NCI-H146 treated with DMSO at 0.1 percent for 48 hours (cell line): Measurements from ENCODE around the gene TMEM198.

Experiments
- DNase-seq: peaks from one replicate; lab custom pipeline; 2025; ENCODE audit not compliant: unreplicated experiment; lab: John Stamatoyannopoulos, UW

The TMEM198 gene

DNA sequence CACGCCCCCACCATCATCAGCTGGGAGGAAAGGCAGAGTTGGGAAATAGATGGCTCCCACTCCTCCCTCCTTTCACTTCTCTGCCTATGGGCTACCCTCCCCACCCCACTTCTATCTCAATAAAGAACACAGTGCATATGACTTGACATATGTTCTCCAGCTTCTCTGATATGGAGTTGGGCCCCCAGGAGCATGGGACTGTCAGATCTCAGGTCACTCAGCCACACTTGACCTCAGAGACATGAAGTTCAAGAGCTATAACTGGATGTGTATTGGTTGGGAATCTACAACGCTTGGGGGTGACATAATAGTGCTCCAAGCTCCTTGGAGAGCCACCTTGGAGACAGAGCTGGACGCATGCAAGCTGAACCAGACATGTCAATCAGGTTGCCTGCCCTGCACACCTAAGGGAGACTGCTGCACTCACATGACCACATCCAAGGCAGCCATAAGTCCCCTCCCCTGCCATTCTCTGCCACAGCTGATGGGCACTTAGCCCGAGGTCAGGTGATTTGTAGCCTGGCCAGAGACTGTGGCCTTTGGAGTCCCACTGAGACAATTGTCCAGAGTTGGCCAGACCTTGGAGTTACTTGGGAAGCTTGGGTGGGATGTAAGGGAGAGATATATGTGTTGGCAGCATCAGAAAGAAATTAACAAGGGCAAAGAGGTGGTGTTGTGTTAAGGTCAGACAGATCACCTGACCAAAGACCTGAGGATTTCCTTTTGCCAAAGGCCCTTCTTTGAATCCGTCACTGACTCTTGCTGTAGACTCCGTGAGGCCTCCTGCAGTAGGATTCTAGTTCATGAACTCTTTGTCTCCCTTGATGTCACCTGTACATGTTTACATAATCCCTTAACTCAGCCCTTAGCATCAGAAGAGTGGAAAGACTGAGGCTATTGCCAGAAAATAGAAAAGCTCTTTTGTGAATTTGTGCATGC, 32.0 kb downstream of the TMEM198 start:
- no peak for DNase-seq

DNA sequence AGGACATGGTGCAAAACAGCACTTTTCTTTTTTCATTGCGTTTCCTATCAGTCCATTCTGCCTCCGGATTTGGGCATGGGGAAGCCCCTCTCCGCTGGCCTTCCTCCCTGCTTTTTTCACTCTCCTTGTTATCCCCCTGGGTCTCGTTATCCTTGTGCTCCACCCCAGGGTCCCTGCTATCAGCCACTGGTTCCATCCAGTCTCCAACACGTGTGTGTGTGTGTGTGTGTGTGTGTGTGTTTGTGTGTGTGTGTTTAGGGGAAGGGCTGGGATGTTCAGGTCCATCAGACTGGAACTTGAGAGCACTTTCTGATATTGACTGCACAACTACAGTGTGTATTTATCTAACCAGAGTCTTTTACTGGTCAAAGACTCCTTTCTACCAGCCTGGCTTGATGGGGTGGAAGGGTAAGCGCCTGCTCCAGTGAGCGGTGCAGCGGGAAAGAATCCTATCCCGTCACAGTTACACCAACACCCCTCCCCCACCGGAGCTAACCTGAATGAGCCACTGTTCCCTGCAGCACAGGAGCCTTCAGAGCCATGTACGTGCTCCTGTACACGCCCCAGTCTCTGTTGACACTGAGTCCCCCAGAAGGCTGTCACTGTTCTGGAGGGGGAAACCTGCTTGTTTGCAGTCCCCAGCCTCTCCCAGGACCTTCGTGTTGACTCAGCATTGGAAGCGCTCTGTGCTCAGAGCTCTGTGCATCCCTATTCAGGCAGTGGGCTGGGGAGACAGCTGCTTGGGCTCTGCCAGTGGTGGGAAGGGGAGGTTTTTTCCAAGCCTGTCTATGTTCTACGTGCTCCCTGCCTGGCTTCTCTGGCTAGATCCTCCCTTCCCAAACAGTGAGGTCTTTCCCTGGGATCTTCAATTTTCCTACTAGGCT, 32.9 kb downstream of the TMEM198 start:
- peak; percentile 37 for DNase-seq

DNA sequence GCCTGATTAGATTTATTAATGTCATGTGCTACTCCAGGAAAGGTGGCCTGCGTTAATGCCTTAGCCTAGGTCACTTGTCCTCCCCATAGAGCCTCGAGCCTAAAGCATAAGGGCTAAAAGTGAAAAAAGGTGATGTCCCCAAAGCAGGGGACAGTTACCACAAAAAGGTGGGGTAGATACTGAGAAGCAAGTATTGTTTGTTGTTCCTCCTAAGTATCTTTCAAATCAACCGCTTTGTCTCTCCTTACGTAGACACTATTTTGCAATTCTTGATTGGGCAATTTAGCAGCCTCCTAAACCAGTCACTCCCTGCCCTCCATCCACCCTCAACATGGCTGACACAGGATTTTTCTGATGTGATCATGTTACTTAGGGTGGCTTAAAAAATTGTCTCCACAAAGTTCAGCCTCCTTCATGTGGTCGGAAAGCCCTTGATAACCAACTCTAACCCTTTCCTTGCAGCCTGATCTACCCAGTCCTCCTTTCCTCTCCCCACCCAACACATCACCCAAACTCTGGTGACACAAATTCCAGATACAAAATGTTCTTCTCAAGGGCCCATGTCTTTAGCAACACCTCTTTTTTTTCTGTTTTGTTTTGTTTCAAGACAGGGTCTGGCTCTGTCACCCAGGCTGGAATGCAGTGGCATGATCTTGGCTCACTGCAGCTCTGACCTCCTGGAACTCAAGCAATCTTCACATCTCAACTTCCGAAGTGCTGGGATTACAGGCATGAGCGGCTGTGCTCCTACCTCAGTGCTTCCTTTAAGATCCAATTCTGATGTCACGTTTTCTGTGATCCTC, 35.2 kb downstream of the TMEM198 start:
- no peak for DNase-seq

DNA sequence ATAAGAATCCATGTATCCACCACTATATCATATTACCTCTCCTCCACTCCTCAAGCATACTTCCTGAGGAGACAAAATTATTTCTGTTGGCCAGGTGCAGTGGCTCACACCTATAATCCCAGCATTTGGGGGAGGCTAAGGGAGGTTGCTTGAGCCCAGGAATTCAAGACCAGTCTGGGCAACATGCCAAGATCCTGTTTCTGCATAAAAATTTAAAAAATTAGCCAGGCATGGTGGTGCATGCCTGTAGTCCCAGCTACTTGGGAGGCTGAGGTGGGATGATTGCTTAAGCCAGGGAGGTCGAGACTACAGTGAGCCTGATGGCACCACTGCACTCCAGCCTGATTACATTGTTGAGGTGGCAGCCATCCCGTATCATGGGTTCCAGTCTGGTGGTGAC, 37.5 kb downstream of the TMEM198 start:
- no peak for DNase-seq

DNA sequence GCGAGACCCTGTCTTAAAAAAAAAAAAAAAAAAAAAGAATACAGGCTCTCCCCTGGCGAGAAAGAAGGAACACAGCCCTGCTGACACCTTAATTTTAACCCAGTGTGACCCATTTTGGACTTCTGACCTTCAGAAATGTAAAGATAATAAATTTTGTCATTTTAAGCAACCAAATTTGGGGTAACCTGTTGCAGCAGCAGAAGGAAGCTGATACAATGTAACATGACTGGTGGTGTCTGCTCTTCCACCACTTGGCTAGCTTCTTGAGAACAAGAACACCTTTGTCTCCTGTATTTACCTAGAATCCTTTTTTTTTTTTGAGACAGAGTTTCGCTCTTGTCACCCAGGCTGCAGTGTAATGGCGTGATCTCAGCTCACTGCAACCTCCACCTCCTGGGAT, 47.3 kb downstream of the TMEM198 start:
- no peak for DNase-seq

DNA sequence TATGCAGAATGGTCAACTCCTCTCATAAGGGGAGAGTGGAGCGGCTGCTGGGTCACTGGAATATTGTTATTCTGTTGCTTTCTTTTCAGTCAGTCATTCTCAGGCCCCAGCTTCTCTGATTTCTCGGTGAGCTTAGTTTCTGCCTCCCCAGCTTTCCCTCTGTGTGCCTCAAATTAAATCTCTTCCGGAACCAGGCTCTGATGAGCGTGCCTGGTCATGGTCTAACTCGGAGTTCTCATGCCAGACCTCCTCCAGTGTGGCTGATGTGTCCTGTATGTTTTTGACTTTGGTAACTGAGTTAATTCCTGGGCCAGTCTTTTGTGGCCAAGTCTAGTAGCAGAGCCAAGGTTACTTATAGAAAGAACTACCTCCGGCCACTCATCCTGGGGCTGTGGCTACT, 48.9 kb downstream of the TMEM198 start:
- DNase-seq = no peak

DNA sequence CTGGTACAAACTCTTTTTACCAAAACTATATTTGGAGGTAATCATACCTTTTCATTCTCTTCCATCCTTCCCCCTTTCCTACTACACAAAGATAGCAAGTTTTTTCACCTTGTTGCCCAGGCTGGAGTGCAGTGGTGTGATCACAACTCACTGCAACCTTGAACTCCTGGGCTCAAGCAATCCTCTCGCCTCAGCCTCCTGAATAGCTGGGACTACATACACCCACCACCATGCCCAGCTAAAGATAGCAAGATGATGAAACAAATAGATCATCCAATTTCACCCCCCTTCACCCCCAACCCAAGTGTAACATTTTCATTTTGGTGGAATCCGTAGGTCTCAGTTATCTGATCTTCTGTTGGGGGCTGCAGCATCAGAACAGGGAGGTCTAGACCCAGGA, 49.3 kb downstream of the TMEM198 start:
- DNase-seq = no peak

DNA sequence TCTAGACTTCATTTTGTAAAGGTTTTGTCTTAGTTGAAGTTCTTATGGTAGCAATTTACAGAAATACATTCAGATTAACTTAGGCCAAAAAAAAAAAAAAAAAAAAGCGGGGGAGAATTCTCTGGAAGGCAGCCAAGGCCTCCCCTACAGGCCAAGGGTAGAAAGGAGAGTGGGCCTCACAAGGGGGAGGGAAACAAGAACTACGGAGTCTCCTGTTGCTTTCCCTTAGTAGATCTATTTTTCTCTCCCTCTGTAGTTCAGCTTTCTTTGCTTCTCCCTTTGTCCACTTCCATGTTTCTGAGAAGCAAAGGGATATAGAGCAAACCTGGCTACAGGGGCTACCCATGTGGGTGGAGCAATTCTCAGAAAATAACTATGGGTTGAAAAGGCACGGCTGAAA, 51.4 kb downstream of the TMEM198 start:
- DNase-seq = no peak

DNA sequence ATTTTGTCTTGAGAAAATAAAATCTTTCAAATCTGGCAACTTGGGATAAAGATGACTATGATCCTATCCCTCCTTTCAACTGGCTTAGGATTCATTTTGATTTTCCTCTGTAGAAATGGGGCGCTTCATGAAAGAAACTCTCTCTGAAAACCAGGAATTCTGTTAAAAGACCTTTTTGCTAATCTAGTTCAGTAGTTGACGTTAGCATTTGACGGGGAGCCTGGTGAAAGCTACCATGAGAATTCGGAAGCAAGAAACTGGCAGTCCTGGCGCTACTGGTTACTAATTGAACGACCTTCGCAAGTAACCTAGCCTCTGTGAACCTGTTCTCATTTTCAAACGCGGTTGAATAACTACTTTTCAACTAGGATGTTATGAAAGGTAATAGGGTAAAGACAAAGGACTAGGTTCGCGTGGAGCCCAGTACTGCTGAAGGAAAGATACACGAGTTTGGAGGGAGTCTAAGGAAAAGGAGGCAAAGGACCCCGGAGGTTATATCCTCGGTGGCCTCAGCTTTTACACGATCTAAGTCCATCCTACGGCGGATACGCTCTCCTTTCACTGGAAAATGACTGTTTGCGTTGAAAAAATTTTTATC, 53.2 kb downstream of the TMEM198 start:
- peak; percentile 48 for DNase-seq

DNA sequence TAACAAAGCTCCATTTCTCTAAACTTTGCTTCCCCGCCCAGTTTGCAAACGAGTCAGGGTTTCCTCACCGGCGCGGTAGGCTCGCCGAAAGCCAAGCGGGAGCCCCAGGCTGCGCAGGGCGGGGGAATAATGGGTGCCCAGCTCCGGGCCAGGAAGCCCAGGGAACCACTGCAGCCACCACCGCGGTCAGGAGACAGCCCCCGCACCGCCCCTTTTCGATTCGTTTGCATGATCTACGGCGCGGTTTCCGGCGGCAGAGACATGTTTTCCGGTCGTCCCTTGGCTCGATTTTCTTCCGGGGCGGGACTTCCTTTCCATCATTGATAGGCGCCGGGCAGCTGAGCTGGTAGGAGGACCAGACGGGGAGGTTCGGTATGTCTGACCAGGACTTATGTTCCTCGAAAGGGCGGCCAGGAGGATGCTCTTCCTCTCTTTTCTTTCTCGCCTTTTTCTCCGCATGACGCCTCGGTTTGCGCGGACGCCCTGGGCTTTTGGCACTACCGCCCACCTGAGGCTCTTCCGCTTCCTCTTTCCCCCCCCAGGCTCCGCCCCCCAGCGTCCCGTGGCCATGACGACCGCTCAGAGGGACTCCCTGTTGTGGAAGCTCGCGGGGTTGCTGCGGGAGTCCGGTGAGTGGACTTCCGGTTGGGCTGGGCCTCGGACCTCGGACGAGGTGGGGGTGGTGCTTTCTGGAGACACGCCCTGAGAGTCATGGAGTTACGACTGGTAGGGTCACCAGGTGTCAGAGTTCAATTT, 53.9 kb downstream of the TMEM198 start, which contains the start of gene STK11IP:
Gene STK11IP, plus strand, starts transcription at position 306 of the 756 bp plus-strand sequence. Its CDS starts 263 bp downstream, at position 569.
- DNase-seq = peak; percentile 80

DNA sequence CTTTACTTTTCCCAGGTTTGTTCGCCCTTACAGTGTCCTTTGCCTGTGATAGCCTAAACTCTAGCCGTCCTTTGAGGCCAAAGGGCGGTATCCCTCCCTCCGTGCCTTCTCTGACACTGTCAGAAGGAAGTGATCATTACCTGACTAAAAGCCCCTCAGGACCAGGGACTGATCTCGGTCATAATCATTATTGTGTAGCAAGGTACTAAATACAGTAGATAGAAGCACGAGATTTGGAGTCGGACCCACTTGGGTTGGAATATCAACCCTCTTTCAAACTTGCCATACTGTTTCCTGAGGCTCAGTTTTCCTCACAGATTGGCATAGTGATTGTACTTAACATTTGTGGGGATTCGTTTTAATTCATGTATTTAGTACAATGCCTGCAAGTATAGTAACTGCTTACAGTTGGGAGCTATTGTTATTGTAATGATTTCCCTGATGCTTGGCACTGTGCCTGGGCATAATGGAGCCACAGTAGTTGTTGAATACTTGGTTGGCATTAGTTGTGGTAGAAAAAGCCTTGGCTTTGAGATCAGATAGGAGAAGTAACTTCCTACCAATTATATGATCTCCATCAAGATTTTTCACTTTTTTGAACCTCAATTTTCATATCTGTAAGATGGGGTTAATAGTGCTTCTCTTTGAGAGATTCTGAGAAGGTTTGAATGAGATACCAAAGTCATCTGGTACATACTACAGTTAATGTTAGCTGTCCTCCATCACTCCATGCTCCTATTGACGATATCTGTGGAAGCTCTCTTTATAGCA, 54.7 kb downstream of the TMEM198 start:
- no peak for DNase-seq
